HG02642 (cell line): ENCODE measurements around the gene TBC1D3B.
A peak's percentile ranks its signal among the peaks of the same experiment; 100 is the strongest.
"Not testable (repeated sequence)": the region's sequence is repeated elsewhere in the genome, so short reads cannot be mapped to it uniquely, and the experiment has no call there.

ENCODE experiments used
- ATAC-seq: cut with Tn5 transposase; IDR thresholded peaks from one replicate; pipeline ENCODE4 v1.9.1; 2021; ENCODE audit warnings: mild to moderate bottlenecking; ENCODE audit not compliant: unreplicated experiment, poor library complexity

The TBC1D3B gene

DNA sequence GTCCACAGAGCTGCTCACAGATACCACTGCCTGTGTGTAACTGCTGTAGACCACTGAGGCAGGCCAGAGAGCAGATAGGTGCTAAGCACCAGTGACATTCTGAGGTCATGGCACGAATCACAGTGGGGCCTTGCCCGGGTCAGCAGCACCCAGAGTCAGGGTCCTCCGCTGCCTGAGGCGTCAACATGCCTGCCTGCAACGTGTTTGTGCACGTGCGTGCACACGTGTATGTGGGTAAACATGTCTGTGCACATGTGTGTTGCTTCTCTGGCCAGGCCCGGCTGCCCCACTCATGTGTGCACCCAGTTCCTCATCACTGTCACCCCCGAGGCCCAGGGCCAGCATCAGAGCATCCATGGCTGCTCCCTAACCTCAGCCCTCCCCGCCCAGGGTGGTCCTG lies at the start of gene TBC1D3B:
Gene TBC1D3B, minus strand, starts transcription at position 101 of the 400 bp plus-strand sequence. CDS start 1,586 bp downstream, outside the sequence.
- ATAC-seq: not testable (repeated sequence)

DNA sequence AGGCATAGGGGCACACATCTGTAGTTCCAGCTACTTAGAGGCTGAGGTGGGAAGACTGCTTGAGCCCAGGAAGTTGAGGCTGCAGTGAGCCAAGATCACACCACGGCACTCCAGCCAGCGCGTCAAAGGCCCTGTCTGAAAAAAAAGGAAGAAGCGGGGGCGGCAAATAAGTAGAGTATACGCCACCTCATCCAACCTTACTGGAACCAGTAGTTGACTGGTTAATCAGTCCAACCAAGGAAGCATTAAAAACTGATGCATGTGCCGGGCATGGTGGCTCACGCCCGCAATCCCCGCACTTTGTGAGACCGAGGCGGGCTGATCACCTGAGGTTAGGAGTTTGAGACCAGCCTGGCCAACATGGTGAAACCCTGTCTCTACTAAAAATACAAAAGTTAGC lies 46.5 kb upstream of the TBC1D3B start:
- ATAC-seq: not testable (repeated sequence)

DNA sequence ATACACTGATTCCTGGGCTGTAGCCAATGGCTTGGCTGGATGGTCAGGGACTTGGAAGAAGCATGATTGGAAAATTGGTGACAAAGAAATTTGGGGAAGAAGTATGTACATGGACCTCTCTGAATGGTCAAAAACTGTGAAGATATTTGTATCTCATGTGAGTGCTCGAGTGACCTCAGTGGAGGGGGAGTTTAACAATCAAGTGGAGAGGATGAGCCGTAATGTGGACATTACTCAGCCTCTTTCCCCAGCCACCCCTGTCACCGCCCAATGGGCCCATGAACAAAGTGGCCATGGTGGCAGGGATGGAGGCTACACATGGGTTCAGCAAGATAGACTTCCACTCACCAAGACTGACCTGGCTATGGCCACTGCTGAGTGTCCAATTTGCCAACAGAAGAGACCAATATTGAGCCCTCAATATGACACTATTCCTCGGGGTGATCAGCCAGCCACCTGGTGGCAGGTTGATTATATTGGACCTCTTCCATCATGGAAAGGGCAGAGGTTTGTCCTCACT lies 45.2 kb upstream of the TBC1D3B start:
- not testable (repeated sequence) for ATAC-seq

DNA sequence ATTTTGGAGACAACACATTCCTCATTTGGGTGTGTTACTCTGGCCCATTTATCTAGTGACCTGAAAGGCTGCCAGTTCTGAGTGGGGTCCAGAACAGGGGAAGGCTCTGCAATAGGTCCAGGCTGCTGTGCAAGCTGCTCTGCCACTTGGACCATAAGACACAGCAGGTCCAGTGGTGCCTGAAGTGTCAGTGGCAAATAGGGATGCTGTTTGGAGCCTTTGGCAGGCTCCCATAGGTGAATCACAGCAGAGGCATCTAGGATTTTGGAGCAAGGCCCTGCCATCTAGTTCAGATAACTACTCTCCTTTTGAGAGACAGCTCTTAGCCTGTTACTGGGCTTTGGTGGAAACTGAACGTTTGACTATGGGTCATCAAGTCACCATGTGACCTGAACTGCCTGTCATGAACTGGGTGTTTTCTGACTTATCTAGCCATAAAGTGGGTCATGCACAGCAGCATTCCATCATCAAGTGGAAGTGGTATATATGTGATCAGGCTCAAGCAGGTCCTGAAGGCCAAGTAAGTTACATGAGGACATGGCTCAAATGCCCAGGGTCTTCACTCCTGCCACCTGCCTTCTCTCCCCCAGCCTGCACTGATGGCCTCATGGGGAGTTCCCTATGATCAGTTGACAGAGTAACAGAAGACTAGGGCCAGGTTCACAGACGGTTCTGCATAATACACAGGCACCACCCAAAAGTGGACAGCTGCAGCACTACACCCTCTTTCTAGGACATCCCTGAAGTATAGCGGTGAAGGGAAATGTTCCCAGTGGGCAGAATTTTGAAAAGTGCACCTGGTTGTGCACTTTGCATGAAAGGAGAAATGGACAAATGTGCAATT lies 44.5 kb upstream of the TBC1D3B start:
- ATAC-seq: not testable (repeated sequence)

DNA sequence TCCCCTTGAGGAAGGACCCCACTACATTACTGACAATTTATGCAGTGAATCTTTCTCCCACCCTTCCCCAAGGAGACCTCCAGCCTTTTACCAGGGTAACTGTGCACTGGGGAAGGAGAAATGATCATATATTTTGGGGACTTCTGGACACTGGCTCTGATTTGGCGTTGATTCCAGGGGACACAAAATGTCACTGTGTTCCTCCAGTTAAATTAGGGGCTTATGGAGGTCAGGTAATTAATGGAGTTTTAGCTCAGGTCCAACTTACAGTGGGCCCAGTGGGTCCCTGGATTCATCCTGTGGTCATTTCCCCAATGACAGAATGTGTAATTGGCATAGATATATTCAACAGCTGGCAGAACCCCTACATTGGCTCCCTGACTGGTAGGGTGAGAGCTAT lies 43.1 kb upstream of the TBC1D3B start:
- ATAC-seq: not testable (repeated sequence)

DNA sequence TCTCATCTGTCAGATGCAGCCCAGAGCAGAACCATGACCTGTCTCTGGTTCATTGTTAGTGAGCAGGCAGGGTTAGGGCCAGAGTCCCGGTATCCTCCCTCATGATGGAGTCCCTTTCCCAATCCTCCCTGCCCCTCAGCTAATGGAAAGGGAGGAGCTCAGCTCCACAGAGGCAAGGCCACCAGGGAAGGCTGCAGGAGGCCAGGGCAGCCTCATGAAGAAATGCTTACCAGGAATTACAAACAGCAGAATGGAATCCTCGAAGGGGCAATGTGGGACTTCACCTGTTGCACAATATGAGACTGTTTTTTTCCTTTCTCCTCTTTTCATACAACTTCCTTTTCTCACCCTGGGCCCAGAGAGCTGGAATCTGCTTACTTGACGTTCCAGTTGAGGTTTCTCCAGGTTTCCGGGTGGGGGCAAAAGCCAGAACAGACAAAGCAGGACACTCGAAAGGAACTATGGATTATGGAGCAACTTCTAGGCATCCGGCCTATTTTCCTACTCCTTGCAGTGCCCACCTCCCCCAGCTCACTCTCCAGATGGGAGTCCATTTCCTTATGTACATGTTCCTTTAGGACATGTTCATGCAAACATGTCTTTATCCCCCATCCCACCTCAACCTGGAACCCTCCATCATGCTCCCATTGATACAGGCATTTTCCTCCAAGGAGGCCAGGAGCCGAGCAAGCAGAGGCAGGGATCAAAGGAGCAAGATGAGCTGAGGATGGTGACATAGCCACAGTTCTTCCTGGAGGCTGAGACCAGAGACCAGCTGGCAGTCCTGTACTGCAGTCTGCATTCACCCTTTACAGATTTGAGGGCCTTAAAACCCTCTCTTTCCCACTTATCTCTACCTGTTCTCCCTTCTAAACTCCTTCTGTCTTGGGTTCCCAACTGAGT lies 39.2 kb upstream of the TBC1D3B start:
- not testable (repeated sequence) for ATAC-seq

DNA sequence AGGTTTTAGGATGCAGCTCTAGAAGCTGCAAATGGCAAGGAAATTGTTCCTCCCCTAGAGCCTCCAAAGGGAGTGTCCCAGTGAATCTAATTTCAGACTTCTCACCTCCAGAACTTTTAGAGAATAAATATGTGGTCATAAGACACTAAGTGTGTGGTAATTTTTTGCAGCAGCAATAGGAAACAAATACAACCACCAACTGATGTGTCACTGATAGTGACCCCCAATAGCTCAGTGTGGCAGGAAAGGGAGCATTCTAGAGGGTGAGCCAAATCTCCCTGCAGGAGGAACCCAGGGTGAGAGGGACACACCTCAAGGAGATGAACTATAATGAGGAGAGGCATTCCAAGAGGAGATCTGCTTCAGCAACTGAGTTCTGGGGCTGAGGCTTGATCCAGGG lies 38.5 kb upstream of the TBC1D3B start:
- no peak for ATAC-seq

DNA sequence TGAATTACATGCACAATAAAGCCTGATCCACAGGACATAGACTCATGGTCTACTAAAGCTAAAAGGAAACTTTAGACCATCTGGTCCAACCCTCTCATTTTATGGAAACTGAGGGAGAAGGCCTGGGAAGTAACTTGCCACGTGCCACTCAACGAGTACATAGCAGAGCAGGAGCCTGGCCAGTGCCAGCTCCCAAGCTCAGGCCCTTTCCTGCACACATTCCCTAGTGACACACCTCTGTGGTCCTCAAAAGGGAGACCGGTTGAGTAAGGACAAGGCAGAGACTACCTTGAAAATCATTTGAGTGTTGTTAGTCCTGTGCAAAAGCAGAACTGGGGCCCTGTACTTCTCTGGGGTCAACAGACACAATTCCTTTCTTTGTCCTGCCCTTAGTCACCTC lies 37.3 kb upstream of the TBC1D3B start:
- ATAC-seq: no peak

DNA sequence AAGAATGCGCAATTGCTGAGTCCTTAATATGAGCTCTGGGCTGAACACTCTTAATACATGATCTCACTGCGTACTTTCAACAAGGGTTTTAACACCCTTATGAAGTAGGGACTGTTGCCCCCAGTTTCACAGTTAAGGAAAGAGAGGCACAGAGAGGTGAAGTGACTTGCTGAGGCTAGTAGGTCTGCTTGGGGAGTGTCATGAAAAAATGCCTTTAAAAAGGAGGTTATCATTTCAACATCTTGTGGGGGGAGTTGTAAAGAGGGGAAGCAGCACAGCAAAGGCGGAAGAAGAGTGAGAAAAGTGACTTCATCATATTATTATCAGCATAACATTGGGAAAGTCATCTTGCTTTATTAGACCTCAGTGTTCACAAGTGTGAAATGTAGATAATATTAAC lies 36.5 kb upstream of the TBC1D3B start:
- no peak for ATAC-seq

DNA sequence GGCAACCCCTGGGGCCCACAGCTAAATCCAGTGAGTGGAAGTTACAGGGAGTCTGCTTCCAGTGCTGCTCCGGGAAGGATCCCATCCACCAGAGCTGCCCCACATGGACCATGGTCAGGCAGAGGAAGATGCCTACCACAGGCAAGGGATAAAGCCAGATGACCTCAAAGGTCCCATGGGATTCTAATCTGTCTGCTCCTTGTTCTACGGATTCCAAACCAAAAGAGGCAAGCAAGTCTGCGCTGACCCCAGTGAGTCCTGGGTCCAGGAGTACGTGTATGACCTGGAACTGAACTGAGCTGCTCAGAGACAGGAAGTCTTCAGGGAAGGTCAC lies 35.8 kb upstream of the TBC1D3B start:
- ATAC-seq: no peak

DNA sequence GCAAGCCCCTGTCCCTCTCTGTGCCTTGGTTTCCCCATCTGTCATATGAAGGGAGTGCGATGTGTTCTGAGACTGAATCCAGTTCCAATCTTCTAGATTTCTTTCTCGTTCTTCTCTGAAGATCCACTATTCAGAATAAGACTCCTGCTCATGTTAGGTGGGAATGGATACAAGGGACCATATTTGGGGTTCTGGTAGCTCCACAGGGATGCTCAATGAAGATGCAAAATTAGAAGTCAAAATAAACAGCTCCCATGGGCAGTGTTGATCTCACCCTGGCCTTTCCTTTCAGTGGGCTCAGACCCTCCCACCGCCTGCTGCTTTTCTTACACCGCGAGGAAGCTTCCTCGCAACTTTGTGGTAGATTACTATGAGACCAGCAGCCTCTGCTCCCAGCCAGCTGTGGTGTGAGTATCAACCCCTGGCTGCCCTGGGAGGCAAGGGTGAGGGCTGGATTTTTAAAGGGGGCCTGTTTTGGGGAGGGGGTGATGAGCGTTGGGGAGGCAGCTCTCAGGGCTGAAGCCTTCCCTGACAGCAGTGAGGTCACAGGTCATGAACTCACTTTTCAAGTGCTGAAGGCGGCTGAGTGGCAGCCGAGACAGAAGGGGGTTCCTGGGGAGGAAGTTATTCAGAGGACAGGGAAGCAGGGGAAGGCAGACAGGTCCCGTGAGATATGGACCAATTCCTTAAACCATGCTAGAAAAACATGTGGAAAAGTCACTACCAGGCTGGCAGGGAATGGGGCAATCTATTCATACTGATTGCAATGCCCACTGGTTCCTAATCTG lies 35.2 kb upstream of the TBC1D3B start:
- not testable (repeated sequence) for ATAC-seq

DNA sequence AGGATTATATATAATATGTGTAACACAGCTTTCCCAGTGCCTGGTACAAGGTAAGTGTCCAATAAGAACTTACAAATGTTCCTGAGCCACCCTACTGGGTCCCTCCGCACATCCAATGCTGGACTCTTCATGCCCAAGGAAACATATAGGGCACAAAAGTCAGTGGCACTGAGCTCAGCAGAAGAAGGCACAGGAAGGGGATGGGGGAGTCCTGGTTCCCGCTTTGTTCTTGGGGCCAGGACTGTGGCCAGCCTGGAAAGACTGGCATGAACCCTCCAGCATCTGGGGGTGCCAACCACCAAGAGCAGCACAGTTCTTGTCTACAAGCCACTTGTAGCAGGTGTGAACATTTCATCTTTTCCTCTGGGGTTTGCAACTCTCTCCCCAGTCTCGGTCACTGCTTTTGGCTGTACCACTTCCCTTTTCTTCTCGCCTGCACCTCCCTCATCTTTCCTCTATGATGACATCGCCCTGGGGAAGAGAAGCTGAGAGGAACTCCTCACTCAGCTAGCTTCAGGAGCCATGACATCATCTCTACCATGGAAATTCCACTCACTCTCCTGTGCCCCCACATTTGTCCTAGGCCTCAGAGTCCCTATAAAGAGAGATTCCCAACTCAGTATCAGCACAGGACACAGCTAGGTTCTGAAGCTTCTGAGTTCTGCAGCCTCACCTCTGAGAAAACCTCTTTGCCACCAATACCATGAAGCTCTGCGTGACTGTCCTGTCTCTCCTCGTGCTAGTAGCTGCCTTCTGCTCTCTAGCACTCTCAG lies 34.2 kb upstream of the TBC1D3B start, which contains the start of gene CCL4L2:
Gene CCL4L2, plus strand, starts transcription at position 625 of the 773 bp plus-strand sequence.
- peak; percentile 71 for ATAC-seq

DNA sequence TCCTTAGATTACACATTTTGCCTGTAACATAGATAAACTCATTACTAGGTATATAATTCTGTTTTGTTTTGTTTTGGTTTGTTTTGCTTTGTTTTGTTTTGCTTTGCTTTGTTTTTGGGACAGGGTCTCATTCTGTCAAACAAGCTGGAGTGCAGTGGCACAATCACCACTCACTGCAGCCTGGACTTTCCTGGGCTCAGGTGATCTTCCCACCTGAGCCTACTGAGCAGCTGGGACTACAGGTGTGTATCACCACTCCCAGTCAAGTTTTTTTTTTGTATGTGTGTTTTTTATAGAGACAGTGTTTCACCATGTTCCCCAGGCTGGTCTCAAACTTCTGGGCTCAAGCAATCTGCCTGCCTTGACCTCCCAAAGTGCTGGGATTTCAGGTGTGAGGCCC lies 33.1 kb upstream of the TBC1D3B start:
- ATAC-seq: no peak

DNA sequence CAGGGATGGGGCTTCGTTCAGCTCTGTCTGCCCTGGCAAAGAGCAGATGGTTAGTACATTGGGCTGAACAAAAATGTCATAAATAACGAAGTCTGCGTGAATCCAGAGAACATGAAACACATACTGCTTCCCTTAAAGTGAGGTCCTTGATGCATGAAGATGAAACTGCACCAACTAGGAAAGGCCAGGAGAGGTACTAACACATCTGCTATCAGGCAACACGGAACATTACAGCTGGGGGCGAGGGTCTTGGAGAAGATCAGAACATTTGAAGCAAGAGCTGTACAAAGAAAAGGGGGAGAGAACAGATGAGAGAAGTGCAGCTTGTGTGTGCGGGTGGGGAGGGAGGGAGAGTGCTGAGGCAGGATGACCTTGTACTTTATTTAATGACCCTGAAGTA lies 30.9 kb upstream of the TBC1D3B start:
- ATAC-seq: not testable (repeated sequence)

DNA sequence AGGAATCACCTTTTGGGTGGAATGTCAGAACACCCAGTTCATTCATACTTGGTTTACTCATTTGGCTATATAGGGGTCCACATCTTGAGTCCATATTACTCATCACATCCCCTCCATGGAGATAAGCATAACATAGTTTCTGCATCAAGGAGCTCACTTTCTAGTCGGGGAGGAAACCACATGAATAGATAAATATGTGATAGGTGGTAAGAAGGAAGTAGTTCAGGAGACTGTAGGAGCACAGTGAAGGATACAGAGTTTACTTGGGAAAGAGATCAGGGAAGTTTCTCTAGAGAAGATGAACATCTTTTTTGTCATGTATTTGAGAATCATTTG lies 30.0 kb upstream of the TBC1D3B start:
- not testable (repeated sequence) for ATAC-seq

DNA sequence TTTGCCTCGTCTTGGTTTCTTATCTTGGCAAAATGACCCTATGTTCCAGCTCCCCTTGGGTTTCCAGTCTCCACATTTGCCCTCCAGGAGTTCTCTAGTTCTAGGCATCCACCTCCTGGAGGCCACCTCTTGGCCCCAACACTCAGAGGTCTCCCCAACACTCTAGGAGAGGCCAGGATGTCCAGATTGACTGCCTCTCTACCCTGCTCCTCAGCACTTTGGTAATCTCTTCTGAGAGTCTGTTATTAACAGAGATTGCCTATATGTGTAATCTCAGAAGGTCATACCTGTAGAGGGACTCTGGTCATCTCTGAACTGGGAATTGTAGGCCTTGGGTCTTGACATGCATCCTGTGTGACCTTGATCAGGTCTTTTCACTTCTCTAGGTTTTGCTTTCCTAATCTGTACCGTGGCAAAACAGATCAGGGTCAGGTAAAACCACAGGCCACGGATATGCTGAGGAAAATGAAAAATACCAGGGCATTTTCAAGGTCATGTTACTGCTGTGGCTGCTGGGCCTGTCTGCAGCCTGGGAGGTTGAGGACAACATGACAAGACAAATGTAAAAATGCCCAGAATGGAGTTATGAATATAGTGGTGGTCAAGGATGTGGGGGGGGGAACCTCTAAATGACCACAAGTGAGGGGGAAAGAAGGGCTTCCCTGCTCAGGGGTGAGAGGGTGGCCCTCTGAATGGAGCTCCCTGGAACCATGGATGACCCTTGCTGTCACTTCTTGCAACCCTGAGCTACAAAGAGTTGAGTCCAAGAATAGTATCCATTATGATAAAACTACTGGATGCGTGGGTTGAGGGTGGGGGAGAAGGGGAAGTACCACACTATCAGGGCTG lies 29.4 kb upstream of the TBC1D3B start:
- no peak for ATAC-seq

DNA sequence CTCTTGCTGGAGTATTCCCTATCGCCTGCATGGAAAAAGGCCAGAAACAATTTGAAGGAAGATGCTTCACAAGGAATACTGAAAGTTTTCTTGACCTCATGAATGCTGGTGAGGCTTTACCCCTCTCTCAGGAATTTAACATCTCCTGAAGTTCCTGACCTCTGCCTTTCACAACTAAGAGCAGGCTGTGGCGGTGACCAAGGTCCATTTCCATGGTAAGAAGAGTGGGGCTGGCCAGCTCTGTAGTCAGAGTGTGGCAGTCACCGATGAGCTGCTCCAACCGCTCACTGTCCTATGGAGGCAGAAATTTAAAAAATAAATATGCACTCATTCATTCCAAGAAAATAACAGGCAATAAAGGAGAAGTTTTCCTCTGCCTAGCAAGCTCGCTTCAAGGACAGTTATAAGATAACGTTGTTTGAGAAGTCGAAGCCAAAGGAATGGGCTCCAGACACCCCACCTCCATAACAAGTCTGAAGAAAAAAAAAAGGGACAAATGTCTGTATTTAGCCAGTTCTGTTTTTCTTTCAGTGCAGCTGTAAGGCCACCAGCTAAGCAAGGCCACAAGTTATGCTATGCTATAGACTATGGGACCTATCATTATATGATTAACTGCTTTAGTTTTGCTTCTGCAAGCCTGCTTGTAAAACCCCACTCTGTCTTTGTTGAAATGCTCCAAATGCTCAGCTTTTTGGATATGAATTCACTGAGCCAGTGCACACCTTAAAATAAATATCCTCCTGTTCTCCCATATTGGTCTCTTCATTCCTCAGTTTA lies 28.5 kb upstream of the TBC1D3B start:
- no peak for ATAC-seq

DNA sequence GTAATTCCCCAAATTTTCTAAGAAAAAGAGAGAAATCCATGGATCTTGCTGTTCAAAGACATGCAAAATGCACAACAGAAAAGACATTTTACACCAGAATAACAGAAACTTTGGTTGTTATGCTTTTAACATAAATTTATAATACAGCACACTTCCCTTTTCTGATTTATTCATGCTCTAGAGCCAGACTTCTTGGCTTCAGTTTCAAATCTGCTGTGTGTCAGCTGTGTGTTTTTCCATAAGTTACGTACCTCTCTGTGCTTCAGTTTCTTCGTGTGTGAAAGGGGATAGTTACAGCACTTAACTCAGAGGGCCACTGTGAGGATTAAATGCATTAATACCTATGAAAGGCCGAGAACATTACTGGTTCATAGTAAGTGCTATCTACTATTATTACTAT lies 26.9 kb upstream of the TBC1D3B start:
- ATAC-seq: no peak
